ENCODE data around the gene CTSD. TPM values are rescaled to one million over a fixed set of nuclear protein-coding genes. Genes with fewer than 3 reads are reported as not detected.

Gene CTSD
- total RNA-seq, 1 donor from 2014 or later: 92.1 TPM

GRCh38 chr11:1728301-1728700, 35.4 kb downstream of the CTSD start:
- H3K27me3 Mint-ChIP-seq (ENCODE audit: insufficient read depth): peaks cover 17% of the 10 kb centered on the region
- peaks cover 8% of the 10 kb centered on the region for H3K9me3 Mint-ChIP-seq
- peaks cover 6% of the 10 kb centered on the region for H3K4me1 Mint-ChIP-seq (ENCODE audit: low read depth)
- H3K36me3 Mint-ChIP-seq (ENCODE audit: low read depth): no peaks in the 10 kb centered on the region
- H3K4me3 Mint-ChIP-seq: no peak overlapping the region
- H3K27ac Mint-ChIP-seq: no peak overlapping the region
- intact Hi-C loops (cut with micrococcal nuclease): no loop called here
- no peak for DNase-seq (ENCODE audit: low spot score)

GRCh38 chr11:1727861-1728260, 35.9 kb downstream of the CTSD start:
- H3K4me3 Mint-ChIP-seq: no peak overlapping the region
- no peak overlapping the region for H3K27ac Mint-ChIP-seq

GRCh38 chr11:1727096-1727690, 36.5 kb downstream of the CTSD start:
- peaks cover 6% of the 10 kb centered on the region for H3K4me1 Mint-ChIP-seq (ENCODE audit: low read depth)

More at GRCh38 chr11:1727861-1728260, 35.9 kb downstream of the CTSD start:
- peaks cover 6% of the 10 kb centered on the region for H3K4me1 Mint-ChIP-seq (ENCODE audit: low read depth)
- H3K9me3 Mint-ChIP-seq: peaks cover 8% of the 10 kb centered on the region
- no peaks in the 10 kb centered on the region for H3K36me3 Mint-ChIP-seq (ENCODE audit: low read depth)
- intact Hi-C loops (cut with micrococcal nuclease): no loop called here
- DNase-seq (ENCODE audit: low spot score): no peak
- H3K27me3 Mint-ChIP-seq (ENCODE audit: insufficient read depth): peaks cover 17% of the 10 kb centered on the region

GRCh38 chr11:1719781-1720180, 43.9 kb downstream of the CTSD start:
- Mint-ChIP-seq H3K9me3 (no peaks in the 10 kb centered on the region), H3K36me3 (ENCODE audit: low read depth) (no peaks in the 10 kb centered on the region), H3K27ac (no peak overlapping the region), H3K27me3 (ENCODE audit: insufficient read depth) (no peaks in the 10 kb centered on the region), H3K4me3 (no peak overlapping the region), H3K4me1 (ENCODE audit: low read depth) (no peaks in the 10 kb centered on the region)
- intact Hi-C loops (cut with micrococcal nuclease): no loop called here
- DNase-seq (ENCODE audit: low spot score): no peak

More at GRCh38 chr11:1727096-1727690, 36.5 kb downstream of the CTSD start:
- DNase-seq (ENCODE audit: low spot score): no peak
- Mint-ChIP-seq H3K9me3 (peaks cover 8% of the 10 kb centered on the region), H3K4me3 (no peak overlapping the region), H3K36me3 (ENCODE audit: low read depth) (no peaks in the 10 kb centered on the region), H3K27me3 (ENCODE audit: insufficient read depth) (peaks cover 17% of the 10 kb centered on the region), H3K27ac (no peak overlapping the region)
- intact Hi-C loops (cut with micrococcal nuclease): no loop called here

GRCh38 chr11:1718326-1718725, 45.4 kb downstream of the CTSD start:
- H3K4me3 Mint-ChIP-seq: no peak overlapping the region
- no peaks in the 10 kb centered on the region for H3K27me3 Mint-ChIP-seq (ENCODE audit: insufficient read depth)
- H3K4me1 Mint-ChIP-seq (ENCODE audit: low read depth): no peaks in the 10 kb centered on the region
- H3K36me3 Mint-ChIP-seq (ENCODE audit: low read depth): no peaks in the 10 kb centered on the region
- intact Hi-C loops (cut with micrococcal nuclease): no loop called here
- no peak overlapping the region for H3K27ac Mint-ChIP-seq
- no peaks in the 10 kb centered on the region for H3K9me3 Mint-ChIP-seq
- DNase-seq (ENCODE audit: low spot score): no peak

- Mint-ChIP-seq H3K9me3 (no peaks in the 10 kb centered on the region), H3K27me3 (ENCODE audit: insufficient read depth) (no peaks in the 10 kb centered on the region), H3K4me3 (no peak overlapping the region), H3K27ac (no peak overlapping the region), H3K36me3 (ENCODE audit: low read depth) (no peaks in the 10 kb centered on the region), H3K4me1 (ENCODE audit: low read depth) (no peaks in the 10 kb centered on the region)
- intact Hi-C loops (cut with micrococcal nuclease): no loop called here
- DNase-seq (ENCODE audit: low spot score): no peak
Measured at GRCh38 chr11:1717745-1718144, 46.0 kb downstream of the CTSD start.

- Mint-ChIP-seq H3K4me1 (ENCODE audit: low read depth) (no peaks in the 10 kb centered on the region), H3K27ac (no peak overlapping the region), H3K4me3 (no peak overlapping the region), H3K36me3 (ENCODE audit: low read depth) (no peaks in the 10 kb centered on the region), H3K27me3 (ENCODE audit: insufficient read depth) (peaks cover 3% of the 10 kb centered on the region), H3K9me3 (no peaks in the 10 kb centered on the region)
- intact Hi-C loops (cut with micrococcal nuclease): no loop called here
- no peak for DNase-seq (ENCODE audit: low spot score)
Measured at GRCh38 chr11:1714908-1715885, 48.5 kb downstream of the CTSD start.

- Mint-ChIP-seq H3K4me3 (no peak overlapping the region), H3K27ac (no peak overlapping the region)
Measured at GRCh38 chr11:1708716-1709115, 55.0 kb downstream of the CTSD start.

GRCh38 chr11:1707751-1708150, 56.0 kb downstream of the CTSD start:
- intact Hi-C loops (cut with micrococcal nuclease): no loop called here
- no peaks in the 10 kb centered on the region for H3K36me3 Mint-ChIP-seq (ENCODE audit: low read depth)
- H3K4me3 Mint-ChIP-seq: no peak overlapping the region
- H3K4me1 Mint-ChIP-seq (ENCODE audit: low read depth): peaks cover 8% of the 10 kb centered on the region
- peaks cover 3% of the 10 kb centered on the region for H3K27me3 Mint-ChIP-seq (ENCODE audit: insufficient read depth)
- DNase-seq (ENCODE audit: low spot score): no peak
- H3K9me3 Mint-ChIP-seq: no peaks in the 10 kb centered on the region
- no peak overlapping the region for H3K27ac Mint-ChIP-seq

More at GRCh38 chr11:1708716-1709115, 55.0 kb downstream of the CTSD start:
- Mint-ChIP-seq H3K27me3 (ENCODE audit: insufficient read depth) (peaks cover 3% of the 10 kb centered on the region), H3K4me1 (ENCODE audit: low read depth) (peaks cover 8% of the 10 kb centered on the region), H3K9me3 (no peaks in the 10 kb centered on the region), H3K36me3 (ENCODE audit: low read depth) (no peaks in the 10 kb centered on the region)
- no peak for DNase-seq (ENCODE audit: low spot score)
- intact Hi-C loops (cut with micrococcal nuclease): no loop called here

GRCh38 chr11:1706634-1707400, 56.9 kb downstream of the CTSD start:
- peaks cover 4% of the 10 kb centered on the region for H3K9me3 Mint-ChIP-seq

GRCh38 chr11:1705126-1706052, 58.3 kb downstream of the CTSD start:
- Mint-ChIP-seq H3K36me3 (ENCODE audit: low read depth) (no peaks in the 10 kb centered on the region), H3K9me3 (peaks cover 11% of the 10 kb centered on the region), H3K4me1 (ENCODE audit: low read depth) (peaks cover 21% of the 10 kb centered on the region), H3K27ac (no peak overlapping the region), H3K27me3 (ENCODE audit: insufficient read depth) (no peaks in the 10 kb centered on the region), H3K4me3 (no peak overlapping the region)
- intact Hi-C loops (cut with micrococcal nuclease): no loop called here
- no peak for DNase-seq (ENCODE audit: low spot score)

More at GRCh38 chr11:1706634-1707400, 56.9 kb downstream of the CTSD start:
- Mint-ChIP-seq H3K4me1 (ENCODE audit: low read depth) (peaks cover 8% of the 10 kb centered on the region), H3K27me3 (ENCODE audit: insufficient read depth) (peaks cover 3% of the 10 kb centered on the region), H3K4me3 (no peak overlapping the region), H3K27ac (no peak overlapping the region), H3K36me3 (ENCODE audit: low read depth) (no peaks in the 10 kb centered on the region)
- DNase-seq (ENCODE audit: low spot score): no peak
- intact Hi-C loops (cut with micrococcal nuclease): no loop called here

- intact Hi-C loops (cut with micrococcal nuclease): loop anchor here (5.0 kb wide), 1 partner anchor 69 kb away; no protein-coding TSS in a partner anchor
- Mint-ChIP-seq H3K4me1 (ENCODE audit: low read depth) (peaks cover 22% of the 10 kb centered on the region), H3K27ac (no peak overlapping the region), H3K36me3 (ENCODE audit: low read depth) (no peaks in the 10 kb centered on the region), H3K27me3 (ENCODE audit: insufficient read depth) (peaks cover 4% of the 10 kb centered on the region), H3K9me3 (peaks cover 16% of the 10 kb centered on the region), H3K4me3 (no peak overlapping the region)
- DNase-seq (ENCODE audit: low spot score): no peak
Measured at GRCh38 chr11:1703146-1703545, 60.6 kb downstream of the CTSD start.
